Stimulated activated CD4-positive, alpha-beta T cell treated with anti-CD3 and anti-CD28 coated beads, Interleukin-2, amount 100 ng/mL, for 24 hours (primary cell): ENCODE measurements around the gene PAPSS2.
A peak's percentile ranks its signal among the peaks of the same experiment; 100 is the strongest.

Experiments
- DNase-seq, 2 donors: peaks; one replicate each; pipeline ENCODE4 v3.0.0-alpha.2; 2020

PAPSS2 gene

DNA sequence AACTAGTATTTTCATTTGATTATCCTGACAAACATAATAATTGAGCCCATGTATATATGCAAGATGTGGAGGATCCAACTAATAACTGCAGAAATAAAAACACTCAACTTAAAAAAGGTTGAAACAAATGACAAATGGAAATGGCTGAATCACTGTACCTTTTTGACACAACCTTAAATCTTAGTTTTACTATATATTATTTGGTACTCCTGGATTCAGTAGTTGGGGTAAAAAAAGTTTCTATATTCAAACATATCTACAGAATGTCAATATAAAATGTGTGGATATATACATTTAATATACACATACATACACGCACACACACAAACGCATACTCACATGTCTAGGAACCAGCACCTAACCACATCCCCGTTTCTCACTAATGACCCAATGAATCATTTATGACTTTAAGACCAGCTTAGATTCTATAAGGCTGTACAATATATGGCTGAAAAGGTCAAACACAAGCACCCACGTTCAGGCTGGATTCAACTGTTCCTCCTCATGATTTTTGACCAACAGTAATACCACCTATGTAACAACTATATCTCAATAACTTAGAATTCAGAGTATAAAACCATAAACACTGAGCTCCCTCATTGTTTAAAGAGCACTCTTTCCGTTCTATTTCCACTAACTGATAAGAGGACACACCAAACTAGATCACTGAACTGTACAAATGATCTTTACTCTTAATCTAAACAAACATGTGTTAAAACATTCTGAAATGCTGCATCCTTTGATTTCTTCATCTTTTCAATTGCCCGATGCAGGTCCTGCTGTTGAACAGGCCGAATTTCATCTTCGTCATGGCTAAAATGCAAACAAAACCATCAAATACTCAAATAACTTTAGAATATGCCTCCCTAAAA, 94.6 kb downstream of the PAPSS2 start:
- DNase-seq: no peak

DNA sequence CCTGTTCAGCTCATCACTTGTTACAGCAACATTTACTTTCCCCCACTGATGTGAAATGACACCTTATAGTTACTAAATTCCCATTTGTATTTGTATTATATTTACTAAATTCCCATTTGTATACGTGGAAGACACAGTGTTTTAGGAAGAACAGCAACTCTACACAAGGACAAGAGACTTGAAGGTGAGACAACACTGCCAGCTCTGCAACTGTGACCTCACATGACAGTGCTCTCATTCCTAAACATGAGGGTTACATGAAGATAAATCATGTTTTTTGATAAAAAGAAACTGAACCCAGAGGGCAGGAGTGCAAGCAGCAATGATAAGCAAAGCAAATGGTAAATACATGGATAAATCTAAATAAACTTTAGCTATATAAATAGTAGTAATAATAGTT, 98.0 kb downstream of the PAPSS2 start:
- no peak for DNase-seq

- DNase-seq: no peak
Observed at GRCh38 chr10:87759551-87759950, 99.9 kb downstream of the PAPSS2 start.

- DNase-seq: no peak
Observed at GRCh38 chr10:87760195-87760905, 100.7 kb downstream of the PAPSS2 start.

DNA sequence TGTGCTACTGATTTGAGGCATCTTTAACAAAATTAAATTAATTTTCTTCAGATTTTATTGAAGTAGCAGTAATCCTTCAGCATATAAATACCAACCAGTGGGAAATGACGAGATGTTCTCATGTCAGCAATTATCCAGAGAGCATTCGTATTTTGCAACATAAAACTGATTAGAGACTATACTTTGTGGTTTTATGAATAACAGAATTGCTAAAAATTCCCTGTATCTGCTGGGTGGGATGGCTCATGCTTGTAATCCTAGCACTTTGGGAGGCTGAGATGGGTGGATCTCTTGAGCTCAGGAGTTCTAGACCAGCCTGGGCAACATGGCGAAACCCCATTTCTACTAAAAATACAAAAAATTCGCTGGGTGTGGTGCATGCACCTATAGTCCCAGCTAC, 101.5 kb downstream of the PAPSS2 start:
- no peak for DNase-seq

- DNase-seq: peak; percentile 42 to 55
Observed at GRCh38 chr10:87761892-87762291, 102.2 kb downstream of the PAPSS2 start.

DNA sequence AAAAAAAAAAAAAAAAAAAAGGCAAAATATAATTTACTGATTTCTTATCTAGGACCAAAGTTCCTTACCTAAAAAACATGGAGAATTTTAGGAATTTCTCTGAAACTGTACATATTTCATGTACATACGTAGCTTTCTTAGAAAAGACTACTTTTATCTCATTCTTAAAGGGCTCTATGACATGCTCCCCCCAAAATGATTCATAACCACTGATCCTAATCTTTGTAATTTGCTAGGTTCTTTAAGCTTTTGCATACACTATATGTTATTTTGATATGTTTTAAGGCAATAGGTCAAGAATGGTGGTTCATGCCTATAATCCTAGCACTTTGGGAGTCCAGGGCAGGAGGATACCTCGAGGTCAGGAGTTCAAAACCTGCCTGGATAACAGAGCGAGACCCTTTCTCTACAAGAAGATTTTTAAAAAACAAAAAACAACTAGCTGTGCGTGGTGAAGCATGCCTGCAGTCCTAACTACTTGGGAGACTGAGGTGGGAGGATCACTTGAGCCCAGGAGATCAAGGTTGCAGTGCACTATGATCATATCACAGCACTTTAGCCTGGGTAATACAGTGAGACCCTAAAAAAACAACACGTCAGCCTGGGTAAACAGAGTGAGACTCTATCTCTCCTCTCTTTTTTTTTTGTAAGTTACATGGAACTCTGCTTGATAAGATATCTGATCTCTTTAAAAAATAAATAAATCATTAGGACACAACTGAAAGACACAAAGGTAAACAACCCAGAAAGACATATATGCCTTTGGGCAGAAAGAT, 103.6 kb downstream of the PAPSS2 start:
- DNase-seq: no peak

DNA sequence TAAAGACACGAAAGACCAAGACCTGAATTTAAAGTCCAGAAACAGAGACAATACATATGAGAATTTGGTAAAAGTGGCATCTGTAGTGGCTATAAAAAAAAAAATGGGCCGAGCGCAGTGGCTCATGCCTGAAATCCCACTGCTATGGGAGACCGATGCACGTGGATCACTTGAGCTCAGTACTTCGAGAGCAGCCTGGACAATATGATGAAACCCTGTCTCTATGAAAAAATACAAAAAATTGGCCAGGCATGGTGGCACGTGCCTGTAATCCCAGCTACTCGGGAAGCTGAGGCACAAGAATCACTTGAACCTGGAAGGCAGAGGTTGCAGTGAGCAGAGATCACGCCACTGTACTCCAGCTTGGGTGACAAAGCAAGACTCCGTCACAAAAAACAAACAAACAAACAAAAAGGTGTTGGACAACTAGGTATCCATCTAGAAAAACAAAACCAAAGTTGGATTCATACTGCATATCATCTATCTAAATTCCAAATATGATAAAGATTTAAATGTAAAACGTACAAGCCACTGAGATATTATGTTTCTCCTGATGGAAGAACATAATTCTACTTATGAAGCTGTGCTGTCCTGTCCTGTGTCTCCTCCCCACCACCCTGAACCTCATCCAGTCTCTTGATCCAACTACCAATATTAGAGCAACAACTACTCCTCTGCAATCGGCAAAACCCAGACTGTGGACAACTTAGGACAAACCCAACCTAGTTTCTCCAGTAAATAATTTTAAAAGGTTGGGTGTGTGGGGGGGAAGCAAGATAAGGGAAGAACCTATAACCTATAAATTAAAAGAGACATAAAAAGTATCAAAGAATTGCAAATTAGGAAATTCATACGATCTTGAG, 104.6 kb downstream of the PAPSS2 start:
- DNase-seq: no peak

- DNase-seq: no peak
Observed at GRCh38 chr10:87765666-87766376, 106.1 kb downstream of the PAPSS2 start.

DNA sequence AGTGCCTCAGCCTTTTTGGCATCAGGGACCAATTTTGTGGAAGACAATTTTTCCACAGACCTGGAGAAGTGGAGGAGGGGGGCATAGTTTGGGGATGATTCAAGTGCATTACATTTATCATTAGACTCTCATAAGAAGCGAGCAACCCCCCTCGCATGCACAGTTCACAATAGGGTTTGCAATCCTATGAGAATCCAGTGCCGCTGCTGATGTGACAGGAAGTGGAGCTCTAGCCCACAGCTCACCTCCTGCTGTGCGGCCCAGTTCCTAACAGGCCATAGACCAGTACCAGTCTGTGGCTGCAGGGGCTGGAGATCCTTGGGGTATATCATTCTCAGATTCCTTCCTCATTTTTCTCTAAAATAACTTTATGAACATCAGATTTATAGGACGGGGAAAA, 107.6 kb downstream of the PAPSS2 start:
- DNase-seq: no peak

DNA sequence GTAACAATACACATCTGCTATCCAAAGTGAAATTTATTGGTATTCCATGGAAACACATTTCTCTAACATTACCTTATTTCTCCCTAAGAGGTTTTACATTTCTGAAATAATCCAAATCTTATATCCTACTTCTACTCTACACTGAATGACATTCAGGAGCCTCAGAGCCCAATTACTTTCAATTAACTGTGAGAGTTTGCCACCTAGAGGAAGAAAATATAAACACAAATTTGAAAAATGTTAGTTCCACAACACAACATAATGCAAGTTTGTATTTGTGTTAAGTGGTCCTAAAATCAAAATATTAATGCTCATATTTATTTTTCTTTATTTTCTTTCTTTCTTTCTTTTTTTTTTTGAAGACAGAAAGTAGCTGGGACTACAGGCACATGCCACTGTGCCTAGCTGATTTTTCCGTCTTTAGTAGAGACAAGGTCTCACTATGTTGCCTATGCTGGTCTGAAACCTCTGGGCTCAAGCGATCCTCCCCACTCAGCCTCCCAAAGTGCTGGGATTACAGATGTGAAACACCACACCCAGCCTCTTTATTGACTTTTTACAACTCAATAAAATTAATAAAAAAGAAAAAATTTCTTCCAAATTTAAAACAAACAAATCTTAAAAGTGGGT, 112.3 kb downstream of the PAPSS2 start:
- DNase-seq: no peak

DNA sequence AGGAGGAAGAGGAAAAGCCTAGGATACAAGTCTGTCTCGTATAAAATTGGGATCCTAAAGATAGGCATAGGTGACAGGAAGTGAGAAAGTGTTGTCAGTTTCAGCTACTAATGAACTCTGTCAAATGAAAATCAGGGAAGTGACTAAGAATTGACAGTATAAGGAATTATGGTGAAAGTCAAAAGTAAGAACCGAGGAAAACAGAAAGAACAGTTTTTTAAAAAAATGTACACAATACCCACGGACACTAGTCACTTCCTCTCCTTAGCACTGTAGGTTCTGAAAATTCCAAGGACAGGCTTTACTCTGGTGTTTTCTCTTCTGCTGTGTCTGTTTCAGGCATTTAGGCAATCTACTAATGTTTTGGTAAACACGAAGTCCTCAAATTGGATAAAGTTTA, 116.1 kb downstream of the PAPSS2 start:
- no peak for DNase-seq

- no peak for DNase-seq
Observed at GRCh38 chr10:87776328-87776727, 116.7 kb downstream of the PAPSS2 start.

GRCh38 chr10:87781545-87781944, 121.9 kb downstream of the PAPSS2 start:
- no peak for DNase-seq

GRCh38 chr10:87782721-87783120, 123.0 kb downstream of the PAPSS2 start:
- DNase-seq: no peak

- no peak for DNase-seq
Observed at GRCh38 chr10:87786421-87786820, 126.7 kb downstream of the PAPSS2 start.

- no peak for DNase-seq
Observed at GRCh38 chr10:87790185-87790584, 130.5 kb downstream of the PAPSS2 start.

- DNase-seq: no peak
Observed at GRCh38 chr10:87794285-87794684, 134.6 kb downstream of the PAPSS2 start.
